Measurements from ENCODE around the gene FOXG1.

The FOXG1 gene

DNA sequence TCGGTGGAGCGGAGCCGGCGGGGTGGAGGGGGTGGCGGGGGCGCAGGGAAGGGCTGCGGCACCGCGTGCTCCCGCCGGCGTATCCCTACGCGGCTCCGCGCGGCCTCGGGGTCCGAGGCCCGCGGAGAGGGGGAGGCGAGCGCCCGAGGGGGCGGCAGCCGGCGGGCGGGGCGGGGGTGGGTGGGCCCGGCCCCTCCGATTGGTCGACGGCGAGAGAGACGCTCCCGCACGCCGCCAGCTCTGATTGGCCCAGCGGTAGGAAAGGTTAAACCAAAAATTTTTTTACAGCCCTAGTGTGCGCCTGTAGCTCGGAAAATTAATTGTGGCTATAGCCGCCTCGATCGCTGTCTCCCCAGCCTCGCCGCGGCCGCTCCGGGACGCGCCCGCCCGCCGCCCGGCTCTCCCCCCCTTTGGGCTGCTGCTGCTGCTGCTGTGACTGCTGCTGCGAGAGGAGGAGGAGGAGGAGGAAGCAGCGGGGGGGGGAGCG, at the start of gene FOXG1:
FOXG1 (plus strand) TSS at position 319 of the 487 bp plus-strand sequence. CDS start 493 bp downstream, outside the sequence.
- no peak for TF ChIP-seq CTCF (IDR thresholded peaks at IDR 0.05; ENCODE audit: borderline replicate concordance, insufficient read depth, low read depth, low read length)
- H3K4me3 ChIP-seq (ENCODE audit: low read depth, low read length): peak within 1 kb of the TSS; percentile 63

DNA sequence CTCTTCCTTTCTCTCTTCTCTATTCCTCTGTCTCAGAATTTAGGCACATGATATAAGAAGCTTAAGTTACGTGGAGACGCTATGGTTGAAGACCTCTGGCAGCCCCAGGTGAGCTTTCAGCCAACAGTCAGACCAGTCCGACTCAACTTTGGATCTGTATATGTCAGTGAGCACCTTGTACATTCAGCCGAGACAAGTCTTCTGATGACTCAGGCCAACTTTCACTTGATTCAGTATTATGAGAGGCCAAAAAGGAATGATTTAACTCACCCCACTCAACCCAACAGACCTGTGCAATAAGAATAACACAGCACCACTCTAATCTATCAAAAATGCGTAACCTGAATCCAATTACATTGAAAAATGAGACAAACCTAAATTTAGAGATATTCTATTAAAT, 47.5 kb upstream of the FOXG1 start:
- no peak for TF ChIP-seq CTCF (IDR thresholded peaks at IDR 0.05; ENCODE audit: borderline replicate concordance, insufficient read depth, low read depth, low read length)
- no peak overlapping the region for H3K4me3 ChIP-seq (ENCODE audit: low read depth, low read length)

GRCh38 chr14:28731358-28731757, 35.2 kb upstream of the FOXG1 start:
- no peak for TF ChIP-seq CTCF (IDR thresholded peaks at IDR 0.05; ENCODE audit: borderline replicate concordance, insufficient read depth, low read depth, low read length)
- H3K4me3 ChIP-seq (ENCODE audit: low read depth, low read length): no peak overlapping the region

DNA sequence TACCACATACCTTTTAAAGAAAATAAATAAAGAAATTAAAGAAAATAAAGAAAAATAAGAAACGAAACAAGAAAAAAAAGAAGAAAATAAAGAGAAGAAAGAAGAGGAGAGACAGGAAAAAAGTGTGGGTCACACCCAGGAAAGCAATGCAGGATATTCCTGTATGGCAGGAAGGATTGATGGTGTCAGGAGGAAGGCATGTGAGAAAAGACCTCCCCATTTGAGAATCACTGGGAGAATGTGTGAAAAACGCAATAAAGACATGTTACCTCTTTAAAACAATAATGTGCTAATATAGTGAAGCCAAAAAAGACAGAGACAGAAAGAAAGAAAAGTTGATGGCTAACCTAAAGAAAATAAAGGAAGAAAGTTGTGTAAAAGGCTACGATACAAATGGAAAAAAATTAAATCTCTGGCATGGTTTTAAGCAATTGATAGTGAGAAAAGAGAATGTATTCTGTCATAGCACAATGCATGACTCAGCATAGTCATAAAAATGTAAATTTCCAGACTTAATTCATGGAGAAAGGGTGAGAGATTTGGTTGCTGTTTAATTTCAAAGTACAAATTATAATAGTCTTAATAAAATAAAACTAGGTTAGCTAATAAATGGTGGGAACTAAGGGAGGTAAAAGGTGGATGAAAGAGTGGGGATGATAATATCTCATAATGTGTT, 24.3 kb upstream of the FOXG1 start:
- H3K4me3 ChIP-seq (ENCODE audit: low read depth, low read length): no peak overlapping the region
- TF ChIP-seq CTCF (IDR thresholded peaks at IDR 0.05; ENCODE audit: borderline replicate concordance, insufficient read depth, low read depth, low read length): no peak

GRCh38 chr14:28744126-28744525, 22.5 kb upstream of the FOXG1 start:
- H3K4me3 ChIP-seq (ENCODE audit: low read depth, low read length): no peak overlapping the region
- TF ChIP-seq CTCF (IDR thresholded peaks at IDR 0.05; ENCODE audit: borderline replicate concordance, insufficient read depth, low read depth, low read length): no peak

DNA sequence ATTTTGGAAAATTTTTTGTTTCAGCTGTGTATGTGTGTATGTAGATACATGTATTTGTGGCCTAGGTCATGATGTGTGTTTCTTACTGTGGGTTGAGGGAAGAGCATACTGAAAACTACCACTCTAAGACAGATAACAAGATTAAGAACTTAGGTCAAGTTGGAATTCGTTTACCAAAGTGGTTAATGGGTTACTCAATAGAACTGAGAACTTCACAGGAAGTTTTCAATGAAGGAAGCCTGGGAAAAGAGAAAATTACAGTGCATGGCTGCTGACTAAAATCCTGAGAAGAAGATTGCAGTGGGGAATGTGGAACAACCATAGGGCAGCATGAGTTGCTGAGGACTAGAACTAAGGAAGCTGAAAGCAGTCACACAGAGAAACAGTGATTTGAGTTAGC, 21.4 kb upstream of the FOXG1 start:
- no peak for TF ChIP-seq CTCF (IDR thresholded peaks at IDR 0.05; ENCODE audit: borderline replicate concordance, insufficient read depth, low read depth, low read length)
- H3K4me3 ChIP-seq (ENCODE audit: low read depth, low read length): no peak overlapping the region

DNA sequence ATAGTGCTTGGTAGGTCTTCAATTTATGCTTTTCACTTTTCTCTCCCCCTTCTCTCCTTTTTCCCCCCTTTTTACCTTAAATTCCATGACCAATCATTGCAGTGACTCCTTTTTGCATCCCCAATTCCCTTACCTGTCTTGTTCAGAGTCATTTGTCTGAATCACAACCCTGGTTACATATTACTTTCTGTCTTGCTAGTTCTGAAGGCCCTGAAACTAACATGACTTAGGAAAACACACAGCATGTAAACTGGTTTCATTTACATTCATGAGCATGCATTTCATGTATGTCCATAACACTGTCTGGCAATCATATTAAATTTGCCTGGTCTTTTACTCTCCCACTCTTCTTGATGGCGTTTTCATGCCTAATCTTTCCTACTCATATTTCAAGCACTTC, 20.3 kb upstream of the FOXG1 start:
- H3K4me3 ChIP-seq (ENCODE audit: low read depth, low read length): no peak overlapping the region
- TF ChIP-seq CTCF (IDR thresholded peaks at IDR 0.05; ENCODE audit: borderline replicate concordance, insufficient read depth, low read depth, low read length): no peak

All from GM12875 (cell line).